ENCODE measurements around the gene GNAO1.

The GNAO1 gene

DNA sequence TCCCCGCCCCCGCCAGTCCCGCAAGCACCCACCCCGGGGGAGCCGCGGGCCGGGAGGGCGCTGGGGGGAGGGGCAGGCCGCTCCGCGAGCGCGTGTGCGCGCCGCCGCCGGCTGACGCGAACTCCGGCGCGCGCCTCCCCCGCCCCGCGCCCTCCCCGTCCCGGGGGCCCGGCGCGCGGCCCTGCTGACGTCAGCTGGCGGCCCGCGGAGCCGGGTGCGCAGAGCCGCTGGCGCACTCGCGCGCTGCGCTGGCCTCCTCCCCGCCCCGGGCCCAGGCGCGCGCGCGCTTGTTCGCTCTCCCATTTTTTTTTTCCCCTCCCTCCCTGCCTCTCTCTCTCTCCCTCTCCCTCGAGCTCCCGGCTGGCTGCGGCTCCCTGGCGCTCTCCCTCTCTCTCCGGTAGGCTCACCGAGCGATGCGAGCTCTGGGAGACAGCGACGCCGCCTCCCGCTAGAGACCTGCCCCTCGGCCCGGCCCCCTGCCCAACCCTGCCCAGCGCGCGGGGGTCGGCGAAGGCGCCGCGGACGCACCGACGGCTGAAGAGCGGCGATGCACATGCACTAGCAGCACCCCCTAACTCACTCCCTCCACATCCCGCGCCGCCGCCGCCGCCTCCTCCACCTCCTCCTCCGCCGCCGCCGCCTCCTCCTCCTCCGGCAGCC is at the start of gene GNAO1:
Gene GNAO1 (plus strand): TSS at position 334 of the 660 bp plus-strand sequence. CDS start 747 bp downstream, outside the sequence.
- peak in 52 of 56 donors; percentile 42 to 97 (median 84) for DNase-seq

DNA sequence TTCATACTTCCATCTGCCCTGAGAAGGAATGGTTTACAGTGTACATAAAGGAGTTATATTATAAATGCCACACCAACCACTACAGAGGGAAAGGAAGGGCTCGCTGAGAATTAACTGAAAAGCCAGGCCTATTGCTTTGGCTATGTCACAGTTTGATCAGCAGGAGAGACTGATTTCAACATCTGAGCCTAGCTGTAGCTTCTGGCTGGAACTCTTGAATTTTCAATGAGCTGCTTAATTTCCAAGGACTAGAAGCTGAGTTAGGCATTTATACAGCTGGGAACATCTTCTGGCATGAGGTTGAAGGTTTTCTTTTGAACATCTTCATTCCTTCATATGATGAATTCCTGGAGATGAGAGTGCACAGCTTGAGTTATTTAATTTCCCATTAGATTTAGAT is 47.6 kb upstream of the GNAO1 start:
- no peak for DNase-seq

DNA sequence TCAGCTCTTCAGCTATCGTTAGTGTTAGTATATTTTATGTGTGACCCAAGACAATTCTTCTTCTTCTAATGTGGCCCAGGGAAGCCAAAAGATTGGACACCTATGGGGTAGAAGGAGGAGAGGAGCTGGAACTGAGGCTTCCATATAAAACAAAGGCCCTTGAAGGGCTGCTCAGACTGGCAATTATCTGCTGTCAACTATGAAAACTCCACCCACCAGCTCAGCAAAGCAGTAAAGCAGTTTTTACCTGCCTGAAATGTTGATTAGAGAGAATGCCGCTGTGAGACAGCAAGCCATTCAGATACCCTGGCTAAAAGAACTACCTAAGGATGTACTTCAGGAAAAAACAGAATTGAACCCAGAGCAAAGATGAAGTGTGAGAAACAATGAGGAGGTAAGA is 45.9 kb upstream of the GNAO1 start:
- DNase-seq: no peak

DNA sequence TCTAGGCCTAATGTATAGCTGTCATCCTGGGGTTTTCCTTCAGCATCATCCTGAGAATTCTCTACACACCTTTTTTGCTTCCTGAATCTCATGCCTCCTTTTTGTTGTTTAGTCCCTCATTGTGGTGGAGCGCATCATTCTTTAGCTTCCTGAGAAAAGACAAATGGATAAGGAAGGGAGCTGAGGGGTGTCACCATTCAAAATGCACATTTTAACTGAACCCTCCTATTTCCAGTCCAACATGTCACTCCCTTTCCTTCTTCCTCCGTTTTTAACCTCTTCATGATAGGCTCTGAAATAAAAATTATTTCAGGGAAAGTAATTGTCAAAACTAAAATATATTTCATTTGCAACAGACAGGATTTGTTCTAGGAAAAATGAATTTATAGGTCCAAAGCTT is 39.7 kb upstream of the GNAO1 start:
- no peak for DNase-seq

DNA sequence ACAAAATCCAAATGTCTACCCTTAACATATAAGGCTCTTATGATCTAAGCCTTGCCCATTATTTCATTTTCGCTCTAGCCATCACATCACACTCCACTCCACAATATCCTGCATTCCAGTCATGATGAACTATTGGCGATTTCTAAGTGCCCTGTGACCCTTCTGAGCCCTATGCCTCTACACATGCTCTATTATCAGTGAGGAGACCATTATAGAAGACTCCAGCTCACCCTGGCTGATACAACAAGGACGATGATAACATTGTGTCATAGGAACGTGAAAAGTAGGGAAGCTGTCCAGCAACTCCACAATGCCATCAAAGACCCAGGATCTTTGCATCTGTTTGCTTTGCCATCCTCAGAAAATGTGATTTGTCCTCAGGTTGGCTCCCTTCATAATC is 29.6 kb upstream of the GNAO1 start:
- no peak for DNase-seq

DNA sequence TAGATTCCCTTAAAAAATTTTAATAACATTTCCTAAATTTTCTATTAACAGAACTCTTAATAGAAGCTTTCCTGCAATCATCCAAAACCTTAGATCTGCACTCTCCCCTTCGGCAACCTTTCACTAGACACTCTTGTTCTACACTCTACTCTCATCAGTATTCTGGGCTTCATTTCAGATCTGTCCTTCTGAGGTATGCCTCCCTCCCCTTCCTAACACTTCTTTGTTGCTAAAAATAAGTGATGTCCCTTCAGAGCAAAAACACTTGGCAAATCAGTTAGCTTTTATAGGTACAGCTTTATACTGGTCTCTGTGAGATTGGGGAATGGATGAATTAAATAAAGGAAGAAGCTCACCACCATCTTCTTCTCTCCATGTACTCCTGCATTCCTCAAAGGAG is 28.2 kb upstream of the GNAO1 start:
- DNase-seq: no peak

DNA sequence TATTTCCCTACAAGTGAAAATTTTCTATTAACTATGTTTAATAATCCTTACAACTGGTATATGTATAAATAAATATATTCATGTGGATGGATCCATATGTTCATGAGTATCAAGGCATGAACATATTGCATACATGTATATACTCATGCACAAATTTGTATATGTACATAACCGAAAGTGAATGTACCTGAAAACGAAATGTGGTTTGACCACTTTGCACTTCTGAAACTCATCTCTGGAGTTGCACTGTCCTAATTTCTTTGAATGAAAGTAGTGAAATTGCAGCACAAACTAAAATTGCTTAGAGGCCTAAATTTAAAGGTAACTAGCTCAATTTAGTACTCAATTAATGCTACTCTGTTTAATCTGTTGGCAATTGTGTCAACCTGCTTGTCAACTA is 27.4 kb upstream of the GNAO1 start:
- DNase-seq: no peak

DNA sequence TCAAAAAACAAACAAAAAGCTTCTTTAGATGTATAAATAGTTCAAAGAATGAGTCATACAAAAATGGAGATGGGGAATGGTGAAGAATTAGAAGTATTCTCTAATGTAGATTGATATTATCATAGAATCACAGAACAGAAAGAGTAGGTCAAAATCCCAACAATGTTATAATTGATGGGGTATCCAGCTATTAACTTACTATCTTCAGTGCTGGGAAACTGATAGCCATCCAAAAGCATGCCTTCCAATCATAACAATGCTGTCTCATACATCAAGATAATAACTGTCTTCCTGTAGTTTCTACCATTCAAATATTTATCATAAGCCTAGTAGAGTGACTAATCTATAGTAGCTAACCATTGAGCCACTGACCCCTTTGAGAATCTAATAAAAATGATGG is 26.7 kb upstream of the GNAO1 start:
- DNase-seq: no peak

DNA sequence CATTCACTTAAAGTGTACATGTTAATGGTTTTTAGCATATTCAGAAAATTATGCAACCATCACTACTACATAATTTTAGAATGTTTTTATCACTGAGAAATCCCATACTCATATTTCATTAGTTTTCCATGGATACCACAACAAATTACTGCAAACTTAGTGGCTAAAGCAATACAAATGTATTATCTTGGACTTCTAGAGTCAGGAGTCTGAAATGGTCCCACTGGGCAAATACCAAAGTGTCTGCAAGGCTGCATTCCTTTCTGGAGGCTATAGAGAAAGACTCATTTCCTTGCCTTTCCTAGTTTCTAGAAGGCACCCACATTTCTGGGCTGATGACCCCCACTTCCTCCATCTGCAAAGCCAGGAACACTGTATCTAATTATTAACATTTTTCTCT is 16.9 kb upstream of the GNAO1 start:
- no peak for DNase-seq

DNA sequence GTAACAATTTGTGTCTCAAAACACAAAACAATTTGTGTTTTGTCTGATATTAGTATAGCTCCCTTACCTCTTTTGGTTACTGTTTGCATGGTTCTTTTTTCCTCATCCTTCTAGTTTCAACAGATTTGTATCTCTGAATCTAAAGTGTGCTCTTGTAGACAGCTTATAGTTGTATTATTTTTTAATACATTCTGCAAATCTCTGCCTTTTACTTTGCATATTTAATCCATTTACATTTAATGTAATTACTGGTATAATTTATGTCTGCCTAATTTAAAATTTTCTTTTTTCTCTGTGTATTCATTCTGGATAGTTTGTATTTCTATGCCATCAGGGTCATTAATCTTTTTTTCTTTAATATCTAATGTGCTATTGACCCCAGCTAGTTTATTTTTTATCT is 9.9 kb upstream of the GNAO1 start:
- no peak for DNase-seq

DNA sequence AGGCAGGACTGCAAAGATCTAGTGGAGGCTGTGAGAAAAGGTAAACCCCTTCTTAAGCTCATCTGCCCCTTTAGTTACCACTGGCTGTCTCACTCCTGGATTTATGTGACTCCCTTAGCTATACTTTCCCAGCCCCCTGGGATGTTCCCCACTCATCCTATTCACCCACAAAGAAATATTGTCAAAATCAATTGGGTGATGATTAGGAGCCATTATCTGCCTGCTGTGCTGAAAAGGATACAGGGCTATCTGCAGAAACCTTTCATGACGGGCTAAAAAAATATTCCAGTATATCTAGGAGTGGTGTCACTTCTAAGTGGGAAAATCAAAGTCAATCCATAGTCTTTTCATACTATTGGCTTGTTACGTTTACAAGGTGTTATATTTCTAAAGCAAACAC is 8.0 kb upstream of the GNAO1 start:
- no peak for DNase-seq

DNA sequence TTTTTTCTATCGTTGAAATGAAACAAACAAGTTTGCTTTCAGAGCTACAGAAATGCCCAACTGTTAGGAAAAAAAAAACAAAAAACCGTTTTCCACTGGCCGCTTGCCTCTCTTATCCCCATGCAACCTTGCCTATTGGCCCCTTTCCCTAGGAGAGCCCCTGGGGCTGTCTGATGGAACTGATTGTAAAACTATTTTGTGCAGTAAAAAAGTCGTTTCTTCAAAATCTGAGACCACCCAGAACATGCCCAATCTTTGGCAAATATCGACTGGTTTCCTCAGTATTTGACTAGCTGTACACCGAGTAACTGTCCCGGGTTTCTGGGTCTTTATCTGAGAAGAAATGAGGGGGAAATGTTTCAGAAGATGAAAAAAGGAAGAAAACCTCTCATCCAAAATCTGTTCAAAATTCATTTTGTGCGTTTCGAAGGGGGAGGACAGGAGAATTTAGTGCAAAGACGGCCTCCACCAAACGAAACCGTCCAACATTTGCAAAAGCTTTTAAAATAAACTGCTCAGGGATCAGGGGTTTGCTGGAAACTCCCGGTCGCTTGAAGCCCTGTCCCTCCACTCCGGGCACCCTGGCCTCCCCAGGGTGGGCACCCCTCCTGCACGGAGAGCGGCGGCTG is 1.1 kb upstream of the GNAO1 start:
- DNase-seq: peak in 3 of 56 donors; percentile 37 to 67 (median 50)

DNA sequence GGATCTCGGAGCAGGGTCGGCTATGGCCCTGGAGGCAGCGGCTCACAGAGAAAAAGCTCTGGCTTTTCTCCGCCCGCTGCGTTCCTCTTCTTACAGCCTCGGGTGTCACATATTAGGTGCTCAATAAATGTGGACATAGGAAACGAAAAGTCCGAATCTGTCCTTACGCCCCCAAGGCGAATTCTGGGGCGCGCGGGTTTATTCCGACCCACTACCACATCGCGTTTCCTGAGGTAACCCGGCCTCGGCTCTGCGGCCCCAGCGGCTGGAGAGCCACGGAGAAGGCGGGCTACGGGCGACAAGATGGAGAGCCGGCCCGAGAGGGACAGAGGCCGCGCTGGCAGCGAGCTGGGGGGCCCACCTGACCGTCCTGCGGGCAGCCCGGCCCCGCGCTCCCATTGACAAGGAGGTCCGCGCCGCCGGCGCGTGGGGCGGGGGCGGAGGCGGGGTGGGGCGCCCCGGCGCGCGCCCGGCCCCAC is 573 bp upstream of the GNAO1 start:
- DNase-seq: peak in 23 of 56 donors; percentile 43 to 94 (median 77)

DNA sequence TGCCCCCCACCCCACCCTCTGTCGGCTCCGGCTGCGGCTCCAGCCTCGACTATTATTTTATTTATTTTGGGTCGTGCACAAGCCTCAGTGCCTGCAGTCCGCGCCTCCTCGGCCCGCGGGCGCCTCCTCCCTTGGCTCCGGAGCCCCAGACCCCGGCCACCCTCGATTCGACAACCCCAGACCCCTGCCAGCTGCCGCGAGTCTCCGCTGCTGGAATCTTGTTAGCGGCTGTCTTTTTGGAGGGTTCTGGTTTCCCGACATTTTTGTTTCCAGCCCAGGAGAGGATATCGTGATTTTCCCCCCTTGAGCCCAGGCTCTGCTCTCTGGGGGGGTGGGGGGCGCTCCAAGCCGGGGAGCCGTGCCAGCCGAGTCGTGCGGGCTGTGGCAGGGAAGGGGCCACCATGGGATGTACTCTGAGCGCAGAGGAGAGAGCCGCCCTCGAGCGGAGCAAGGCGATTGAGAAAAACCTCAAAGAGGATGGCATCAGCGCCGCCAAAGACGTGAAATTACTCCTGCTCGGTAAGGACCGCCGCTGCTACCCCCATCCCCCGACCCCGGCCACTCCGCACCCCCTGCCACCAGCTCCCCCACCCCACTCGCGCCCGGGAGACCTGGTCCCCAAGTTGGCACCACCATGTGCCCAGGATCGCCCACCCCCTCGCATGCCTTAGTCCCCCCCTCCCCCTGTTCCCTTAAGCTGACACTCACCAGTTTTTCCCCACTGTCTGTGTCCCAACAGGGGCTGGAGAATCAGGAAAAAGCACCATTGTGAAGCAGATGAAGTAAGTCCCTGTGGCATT is 746 bp downstream of the GNAO1 start:
- DNase-seq: peak in 23 of 56 donors; percentile 28 to 71 (median 55)

DNA sequence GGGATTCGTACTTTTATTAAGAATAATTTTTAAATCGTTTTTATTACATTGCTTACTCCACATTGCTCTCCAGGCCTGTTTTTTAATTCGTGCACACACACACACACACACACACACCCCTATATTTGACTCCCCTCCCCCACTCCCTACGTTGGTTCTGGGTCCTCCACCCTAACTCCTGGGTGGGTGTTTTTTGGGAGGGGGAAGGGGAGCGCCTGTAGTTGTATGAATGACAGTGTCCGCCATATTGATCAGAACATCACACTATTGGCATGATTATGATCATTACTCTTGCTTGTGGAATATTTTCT is 1.3 kb downstream of the GNAO1 start:
- peak in 6 of 56 donors; percentile 10 to 52 (median 29) for DNase-seq

DNA sequence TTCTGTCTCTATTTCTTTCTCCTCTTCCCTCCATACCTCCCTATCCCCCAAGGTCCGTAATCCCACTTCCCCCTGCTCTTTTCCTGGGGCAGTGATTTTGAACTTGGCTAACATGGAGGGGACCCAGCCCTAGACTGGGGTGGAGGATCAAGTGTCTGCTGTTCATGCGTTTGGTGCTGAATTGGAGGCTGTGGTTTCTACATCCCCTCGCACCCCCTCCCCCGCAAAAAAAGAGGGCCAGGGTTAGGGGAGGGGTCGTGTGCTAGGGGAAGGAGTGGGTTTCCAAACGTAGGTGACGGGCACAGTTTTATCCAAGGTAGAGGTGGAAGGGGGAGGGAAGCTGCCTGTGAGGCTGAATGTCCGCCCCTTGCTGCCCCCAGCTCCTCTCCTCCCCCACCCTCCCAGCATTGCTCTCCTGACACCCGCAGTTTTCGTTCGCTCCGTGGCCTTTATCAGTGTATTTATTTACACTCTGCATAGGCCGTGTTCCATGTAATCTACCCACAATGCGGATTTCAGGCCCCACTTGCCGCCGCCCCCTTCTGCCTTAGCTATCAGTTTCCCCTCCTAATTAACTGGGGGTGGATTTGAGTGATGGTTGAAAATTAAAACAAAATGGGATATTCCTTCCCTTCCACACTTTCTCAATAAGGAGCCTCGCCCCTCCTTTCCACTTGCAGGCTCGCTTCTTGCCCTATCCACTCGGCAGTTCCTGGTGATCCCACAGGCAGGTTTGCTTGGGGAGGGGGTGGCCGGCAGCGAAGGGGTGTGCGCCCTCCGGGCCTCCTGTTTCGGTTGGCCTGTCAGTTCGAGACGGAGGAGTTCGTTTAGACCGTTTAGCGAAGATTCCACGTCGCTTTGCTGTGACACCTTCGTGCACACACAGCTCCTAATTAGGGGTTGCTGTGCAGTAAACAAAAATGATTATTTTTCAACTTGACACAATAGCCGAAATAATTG is 2.0 kb downstream of the GNAO1 start:
- peak in 12 of 56 donors; percentile 19 to 74 (median 54) for DNase-seq

DNA sequence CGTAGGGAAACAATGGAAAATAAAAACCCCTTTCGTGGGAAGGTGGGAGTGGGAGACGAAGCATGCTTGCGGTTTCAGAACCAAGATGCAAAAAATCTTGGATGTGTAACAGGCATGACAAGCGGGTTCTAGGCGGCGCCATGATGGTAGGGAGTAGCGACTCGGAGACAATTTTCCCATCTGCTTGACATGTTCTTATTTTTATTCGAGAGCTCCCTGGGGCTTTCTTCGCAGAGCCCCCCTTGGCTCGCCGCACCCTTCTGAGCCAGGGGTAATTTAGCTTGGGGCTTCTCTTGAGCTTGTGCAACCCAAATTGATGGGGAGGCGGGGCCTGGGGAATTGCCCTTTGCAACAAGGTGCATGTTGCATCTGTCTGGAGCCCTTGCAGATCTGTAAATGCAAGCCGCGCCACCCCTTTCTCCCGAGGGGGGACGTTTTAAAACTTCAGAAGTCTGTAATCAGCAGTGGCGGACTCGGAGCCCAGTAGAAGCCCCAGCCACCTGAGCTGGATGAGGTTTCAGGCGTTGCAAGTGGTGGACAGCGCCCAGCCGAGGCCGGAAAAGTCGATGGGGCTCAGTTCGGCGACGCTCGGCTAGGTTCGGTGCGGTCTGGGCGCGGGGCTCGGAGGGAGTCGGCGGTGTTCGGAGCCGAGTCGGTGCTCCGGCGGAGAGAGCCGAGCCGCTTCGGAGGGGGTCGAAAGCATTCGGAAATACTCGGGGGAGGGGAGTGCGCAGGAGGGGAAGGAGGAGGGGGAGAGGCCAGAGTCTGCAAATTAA is 2.9 kb downstream of the GNAO1 start:
- peak in 53 of 56 donors; percentile 47 to 93 (median 82) for DNase-seq

DNA sequence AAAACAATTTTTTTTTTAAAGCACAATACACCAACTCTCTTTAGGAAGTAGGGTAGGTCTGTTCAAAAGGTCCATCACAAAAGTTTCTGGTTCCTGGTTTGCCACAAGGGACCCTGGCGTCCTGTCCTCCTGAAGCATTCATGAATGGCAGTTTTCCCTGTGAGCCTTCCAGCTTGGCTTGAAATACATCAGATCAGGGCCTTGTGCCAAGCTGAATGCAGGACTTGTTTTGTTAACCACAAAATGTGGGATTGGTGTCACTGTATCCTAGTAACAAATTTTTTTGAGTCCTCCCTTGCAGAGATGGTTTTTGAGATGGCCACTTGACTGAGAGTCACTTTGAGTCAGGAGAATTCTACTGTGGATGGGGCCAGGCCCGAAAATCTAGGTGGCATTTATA is 3.9 kb downstream of the GNAO1 start:
- peak in 30 of 56 donors; percentile 18 to 78 (median 44) for DNase-seq

DNA sequence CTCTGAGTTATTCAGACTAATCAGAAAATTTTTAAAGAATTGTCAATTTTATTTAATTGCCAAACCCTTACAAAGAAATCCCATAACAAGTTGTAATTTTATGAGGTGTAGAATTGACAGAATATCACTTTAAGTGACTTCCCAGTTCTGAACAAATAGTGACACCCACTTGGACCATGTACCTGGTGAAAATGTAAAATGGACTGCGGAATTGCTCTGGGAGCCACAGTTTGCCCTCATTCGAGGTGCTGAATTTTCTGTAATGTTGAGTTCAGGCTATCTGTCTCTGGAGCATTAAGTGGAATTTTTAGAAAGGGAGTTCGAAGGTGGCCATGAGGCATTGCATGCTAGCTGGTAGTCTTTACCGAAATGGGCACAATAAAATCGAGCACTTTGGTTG is 5.1 kb downstream of the GNAO1 start:
- DNase-seq: no peak
